HG03103 (cell line): ENCODE results near the gene NOS1AP.
"Not testable (repeated sequence)": the region's sequence is repeated elsewhere in the genome, so short reads cannot be mapped to it uniquely, and the experiment has no call there.

Experiments
- ATAC-seq: cut with Tn5 transposase; IDR thresholded peaks from one replicate; pipeline ENCODE4 v1.9.1; 2021; ENCODE audit warnings: low read depth; ENCODE audit not compliant: unreplicated experiment

The NOS1AP gene

DNA sequence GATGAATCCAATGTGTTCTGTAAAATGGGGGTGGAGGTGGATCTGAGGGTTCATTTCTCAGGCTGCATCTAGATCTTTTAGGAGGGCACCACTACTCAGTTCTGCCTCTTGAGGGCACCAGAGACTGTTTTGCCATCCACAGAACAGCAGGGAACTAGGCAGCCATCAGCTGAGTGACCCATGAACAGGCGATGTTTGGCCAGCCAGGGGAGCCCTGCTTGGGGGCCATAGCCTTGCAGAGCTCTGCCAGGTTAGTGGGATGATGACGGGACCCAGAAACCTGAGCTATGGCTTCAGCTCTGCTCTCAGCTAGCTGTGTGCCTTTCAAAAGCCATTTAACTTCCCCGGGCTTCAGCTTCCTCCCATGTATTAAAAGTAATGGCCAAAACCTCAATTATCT, 13.4 kb upstream of the NOS1AP start:
- no peak for ATAC-seq

GRCh38 chr1:162056579-162056978, 12.9 kb upstream of the NOS1AP start:
- no peak for ATAC-seq

DNA sequence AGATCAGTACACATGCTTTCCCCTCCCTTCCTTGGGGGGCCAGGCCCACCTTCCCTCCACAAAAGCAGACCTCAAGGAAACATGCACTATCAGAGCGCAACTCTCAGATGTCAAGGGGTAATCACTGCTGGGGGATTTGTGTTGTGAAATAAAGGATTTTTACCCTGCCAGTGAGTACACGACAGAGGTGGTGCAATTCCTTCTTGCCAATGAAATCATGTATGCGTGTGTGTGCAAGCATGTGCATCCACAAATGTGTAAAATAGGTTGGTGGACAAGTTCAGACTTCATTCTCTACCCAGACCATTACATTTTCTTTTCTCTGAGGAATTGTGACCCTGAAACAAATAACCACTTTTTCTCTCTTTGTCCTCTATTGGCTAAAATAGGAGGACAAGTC, 9.8 kb upstream of the NOS1AP start:
- ATAC-seq: no peak

- ATAC-seq: no peak
These were observed 9.2 kb upstream of the NOS1AP start for GRCh38 chr1:162060314-162060713.

DNA sequence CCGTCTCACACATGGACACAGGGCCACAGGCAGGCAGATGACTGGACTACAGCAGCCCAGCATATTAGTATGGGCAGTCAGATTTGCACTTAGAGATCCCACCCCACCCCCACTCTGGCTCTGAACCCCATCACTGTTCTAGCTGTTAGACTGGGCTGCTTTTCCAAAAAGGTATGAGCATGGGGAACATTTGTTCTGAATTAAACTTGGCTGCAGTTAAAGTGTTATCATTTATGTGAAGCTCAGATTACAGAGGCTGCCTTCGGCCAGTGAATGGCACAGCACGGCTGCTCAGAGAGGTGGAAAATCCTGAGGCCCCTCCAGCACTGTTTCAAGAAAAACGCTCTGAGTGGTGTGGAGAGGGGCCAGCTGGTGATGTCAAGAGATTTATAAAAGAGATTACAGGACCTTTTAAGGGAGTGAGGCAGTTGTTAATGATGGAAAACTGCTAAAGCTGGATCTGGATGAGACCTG, 6.9 kb upstream of the NOS1AP start:
- ATAC-seq: no peak

DNA sequence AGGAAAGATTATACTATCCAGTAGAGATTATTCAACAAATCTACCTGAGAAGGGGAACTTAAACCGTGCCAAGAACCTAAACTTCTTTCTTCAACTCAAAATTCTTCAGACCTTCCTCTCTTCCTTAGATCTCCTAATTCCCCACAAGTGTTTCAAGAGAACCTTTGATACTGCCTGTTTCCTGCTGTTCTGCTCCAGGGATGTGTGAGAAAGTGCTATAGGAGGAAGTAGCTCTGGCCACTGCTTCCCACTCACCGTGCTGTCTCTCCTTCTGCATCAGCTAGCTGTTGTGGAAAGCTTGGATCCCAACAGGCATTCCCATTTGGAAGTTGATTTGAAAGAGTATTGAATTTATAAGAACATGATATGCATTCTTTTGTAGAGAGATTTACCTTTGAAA, 4.5 kb upstream of the NOS1AP start:
- ATAC-seq: no peak

GRCh38 chr1:162066836-162067235, 2.7 kb upstream of the NOS1AP start:
- not testable (repeated sequence) for ATAC-seq

GRCh38 chr1:162067466-162067865, 2.0 kb upstream of the NOS1AP start:
- ATAC-seq: no peak

GRCh38 chr1:162068301-162068700, 1.2 kb upstream of the NOS1AP start:
- no peak for ATAC-seq

DNA sequence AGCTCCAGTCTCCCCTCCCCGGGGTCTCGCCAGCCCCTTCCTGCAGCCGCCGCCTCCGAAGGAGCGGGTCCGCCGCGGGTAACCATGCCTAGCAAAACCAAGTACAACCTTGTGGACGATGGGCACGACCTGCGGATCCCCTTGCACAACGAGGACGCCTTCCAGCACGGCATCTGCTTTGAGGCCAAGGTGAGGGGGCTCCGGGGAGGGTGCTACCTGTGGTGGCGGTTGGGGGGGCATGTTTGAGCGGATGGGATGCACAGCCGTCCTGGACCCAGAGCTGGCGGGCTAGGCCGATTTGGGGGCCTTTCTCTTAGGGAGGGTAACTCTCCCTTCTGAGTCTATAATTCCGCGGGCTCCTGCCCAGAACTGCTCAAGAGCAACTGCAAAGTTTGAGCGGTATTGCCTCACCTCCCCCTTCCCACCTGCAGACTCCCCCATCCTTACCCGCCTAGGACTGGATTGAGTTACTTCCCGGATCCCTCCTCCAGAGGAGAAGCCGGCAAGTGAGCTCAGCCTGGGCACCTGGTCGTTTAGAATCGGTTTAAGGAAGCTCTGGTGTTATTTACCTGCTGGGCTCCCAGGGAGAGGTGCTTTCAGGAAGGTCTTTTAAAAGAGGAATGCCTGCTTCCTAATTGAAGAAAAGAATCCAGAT, 730 bp downstream of the NOS1AP start:
- no peak for ATAC-seq

- no peak for ATAC-seq
These were observed 1.3 kb downstream of the NOS1AP start for GRCh38 chr1:162070825-162071224.

DNA sequence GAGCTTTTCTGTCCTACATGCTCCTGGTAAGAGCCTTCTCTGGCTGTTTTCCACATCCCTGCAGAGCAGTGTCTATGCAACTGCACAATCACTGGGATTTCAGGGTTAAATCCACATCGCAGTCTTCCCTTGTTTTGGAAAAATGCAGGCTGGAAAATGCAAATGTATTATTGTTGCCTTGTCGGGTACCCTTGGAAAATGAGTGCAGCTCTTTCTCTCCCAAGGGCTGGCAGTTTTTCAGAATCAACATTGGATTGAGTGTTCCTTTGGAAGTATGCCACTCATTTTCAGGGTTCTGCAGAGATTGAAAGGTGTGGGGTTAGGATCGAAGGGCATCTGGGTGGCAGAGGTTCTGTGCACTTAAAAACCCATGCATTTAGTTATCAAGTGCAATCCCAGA, 3.2 kb downstream of the NOS1AP start:
- ATAC-seq: no peak

- ATAC-seq: no peak
These were observed 5.0 kb downstream of the NOS1AP start for GRCh38 chr1:162074276-162075005.

- no peak for ATAC-seq
These were observed 6.4 kb downstream of the NOS1AP start for GRCh38 chr1:162075862-162076261.

- ATAC-seq: no peak
These were observed 8.3 kb downstream of the NOS1AP start for GRCh38 chr1:162077648-162078299.

DNA sequence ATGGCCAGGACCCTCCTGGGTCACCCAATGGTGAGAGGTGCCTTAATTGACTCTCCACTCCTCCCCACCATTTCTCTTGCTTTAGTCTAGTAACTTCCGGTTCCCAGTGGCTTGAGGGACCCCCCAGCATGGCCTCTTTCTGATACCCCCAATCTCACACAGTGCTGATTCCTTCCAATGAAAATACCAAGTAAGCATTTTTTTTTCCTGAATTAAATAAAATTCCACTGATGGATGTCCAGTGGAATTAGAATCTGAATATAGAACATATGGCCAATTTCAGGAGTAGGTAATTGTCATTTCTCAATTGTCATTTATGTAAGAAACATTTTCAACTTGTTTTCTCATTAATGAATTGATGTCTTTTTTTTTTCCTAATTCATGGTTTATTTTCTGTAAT, 9.5 kb downstream of the NOS1AP start:
- ATAC-seq: no peak

DNA sequence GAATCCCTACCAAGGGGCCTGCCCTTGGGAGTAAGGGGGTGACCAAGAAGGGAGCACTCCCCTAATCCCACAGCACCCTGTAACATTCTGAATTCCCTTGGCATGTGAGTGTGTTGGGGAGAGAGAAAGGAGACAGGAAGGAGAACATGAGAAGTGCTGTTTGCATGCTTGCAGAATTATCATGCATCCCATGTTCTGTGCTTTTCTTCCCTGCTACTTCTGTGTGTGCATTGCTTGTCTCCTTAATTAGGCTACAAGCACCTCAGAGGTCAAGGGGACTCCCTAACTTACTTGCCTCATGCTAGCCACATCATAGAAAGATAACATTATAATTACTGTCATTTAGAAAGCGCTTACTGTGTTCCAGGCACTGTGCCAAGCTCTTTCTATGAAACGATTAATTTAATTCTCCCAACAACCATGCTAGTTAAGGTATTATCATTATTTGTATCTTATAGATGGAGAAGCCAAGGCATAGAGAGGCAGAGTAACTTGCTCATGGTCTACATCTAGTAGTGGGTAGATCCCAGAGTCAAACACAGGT, 11.1 kb downstream of the NOS1AP start:
- no peak for ATAC-seq

DNA sequence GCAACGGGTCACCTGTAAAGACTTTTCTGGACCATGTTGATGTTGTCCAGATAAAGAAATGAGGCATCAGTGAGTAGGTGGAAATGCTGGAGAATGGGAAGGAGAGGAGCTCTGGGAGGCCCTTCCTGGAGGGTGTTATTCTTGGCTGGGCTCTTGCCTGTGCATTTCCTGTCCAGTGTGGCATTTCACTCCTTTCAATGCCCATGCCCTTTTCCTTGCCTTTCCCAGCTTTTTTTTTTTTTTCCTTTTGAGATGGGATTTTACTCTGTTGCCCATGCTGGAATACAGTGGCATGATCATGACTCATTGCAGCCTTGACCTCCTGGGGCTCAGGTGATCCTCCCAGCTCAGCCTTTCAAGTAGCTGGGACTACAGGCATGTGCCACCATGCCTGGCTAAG, 11.8 kb downstream of the NOS1AP start:
- no peak for ATAC-seq

DNA sequence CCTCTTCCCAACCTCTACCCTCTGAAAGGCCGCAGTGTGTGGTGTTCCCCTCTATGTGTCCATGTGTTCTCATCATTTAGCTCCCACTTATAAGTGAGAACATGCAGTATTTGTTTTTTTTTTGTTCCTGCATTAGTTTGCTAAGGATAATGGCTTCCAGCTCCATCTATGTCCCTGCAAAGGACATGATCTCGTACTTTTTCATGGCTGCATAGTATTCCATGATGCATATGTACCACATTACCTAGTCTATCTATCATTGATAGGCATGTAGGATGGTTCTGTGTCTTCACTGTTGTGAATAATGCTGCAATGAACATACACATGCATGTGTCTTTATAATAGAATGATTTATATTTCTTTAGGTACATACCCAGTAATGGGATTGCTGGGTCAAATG, 12.6 kb downstream of the NOS1AP start:
- not testable (repeated sequence) for ATAC-seq

DNA sequence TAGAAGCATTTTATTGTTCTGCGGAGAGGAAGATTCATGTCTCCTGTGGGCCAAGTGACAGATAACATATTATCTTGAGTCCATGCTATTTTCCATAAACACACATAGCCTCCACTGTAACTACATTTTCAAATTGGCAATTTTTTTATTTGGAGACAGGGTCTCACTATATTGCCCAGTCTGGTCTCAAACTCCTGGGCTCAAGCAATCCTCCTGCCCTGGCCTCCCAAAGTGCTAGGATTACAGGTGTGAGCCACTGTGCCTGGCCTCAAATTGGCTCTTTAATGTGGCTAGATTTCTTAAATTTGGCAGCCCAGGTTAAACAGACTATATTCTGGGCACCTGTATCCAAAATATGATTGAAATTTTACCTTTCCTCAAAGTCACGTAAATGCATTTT, 13.8 kb downstream of the NOS1AP start:
- no peak for ATAC-seq

DNA sequence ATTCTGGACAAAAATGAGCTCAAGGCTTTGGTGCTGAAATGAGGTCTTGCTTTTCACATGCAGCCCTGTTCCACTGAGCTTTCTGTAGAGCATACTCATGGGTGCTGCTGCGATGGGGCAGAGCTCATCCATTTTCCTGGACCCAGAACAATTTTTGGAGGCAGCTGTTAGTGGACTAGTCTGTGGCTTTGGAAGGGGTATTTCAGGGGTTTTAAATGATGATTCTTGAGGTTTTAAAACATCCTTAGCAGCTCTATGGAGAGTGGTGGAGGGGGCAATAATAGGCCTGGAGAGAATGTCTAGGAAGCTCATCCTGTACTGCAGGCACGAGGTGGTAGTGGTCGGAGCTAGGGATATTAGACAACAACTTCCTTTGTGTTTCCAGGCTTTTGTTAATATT, 16.5 kb downstream of the NOS1AP start:
- no peak for ATAC-seq
